Vagina (tissue), 2 donors: Measurements from ENCODE around the gene FFAR3. TPM values are rescaled to one million over a fixed set of nuclear protein-coding genes. Genes with fewer than 3 reads are reported as not detected.
"Not testable (repeated sequence)": the region's sequence is repeated elsewhere in the genome, so short reads cannot be mapped to it uniquely, and the experiment has no call there.

Experiments
- DNase-seq, 2 donors: peaks; one replicate each; pipeline ENCODE4 v3.0.0-alpha.2; 2017; ENCODE audit errors: extremely low spot score in 2 of 2
- H3K27ac ChIP-seq: fragments of 200-600 bp; sonication (generic); one replicate; pipeline ENCODE4 v1.5.1; 2019
- H3K27me3 ChIP-seq: fragments of 200-600 bp; sonication (generic); one replicate; pipeline ENCODE4 v1.5.1; 2019
- H3K36me3 ChIP-seq, 2 donors: fragments of 200-600 bp; sonication (generic); one replicate each; pipeline ENCODE4 v1.5.1; 2017 to 2019
- H3K4me1 ChIP-seq: fragments of 200-600 bp; sonication (generic); one replicate; pipeline ENCODE4 v1.5.1; 2019
- H3K4me3 ChIP-seq, 2 donors: fragments of 200-600 bp; sonication (generic); 1 replicate in 1 of 2; 2 replicates in 1 of 2; pipeline ENCODE4 v1.5.1; 2016 to 2019
- H3K9me3 ChIP-seq: fragments of 200-600 bp; sonication (generic); one replicate; pipeline ENCODE4 v1.5.1; 2019
- POLR2A ChIP-seq, 2 donors: fragments of 450-650 bp; IDR thresholded peaks; one replicate each; pipeline ENCODE4 v1.6.1; 2017; ENCODE audit warnings: antibody characterized with exemption in 2 of 2, mild to moderate bottlenecking in 2 of 2, moderate library complexity in 2 of 2
- POLR2AphosphoS5 ChIP-seq, 2 donors: sonication (generic); formaldehyde crosslinking; IDR thresholded peaks; one replicate each; pipeline ENCODE4 v1.9.0; 2017; ENCODE audit warnings: antibody characterized with exemption in 2 of 2, mild to moderate bottlenecking in 2 of 2, low read depth in 1 of 2; ENCODE audit not compliant: insufficient read depth in 1 of 2
- intact Hi-C: fragments of 100-400 bp; cut with DNase I; formaldehyde crosslinking; loops from one replicate; pipeline ENCODE4 v1.15.1; 2023
- total RNA-seq: library from RNA; depleted of rRNA; stranded (reverse); fragments of >200 nt; gene quantifications from one replicate; pipeline ENCODE4 v1.2.3, GENCODE V29; 2016
- TF ChIP-seq, protein P1 (sequence below), 3 experiments: fragments of 450-650 bp in 2 of 3; fragments of 200-600 bp in 1 of 3; sonication (generic) in 1 of 3; IDR thresholded peaks; one replicate each; pipeline ENCODE4 v1.5.1; 2017 to 2019; ENCODE audit warnings: antibody characterized with exemption in 3 of 3, mild to moderate bottlenecking in 2 of 3, moderate library complexity in 2 of 3

FFAR3 gene
- total RNA-seq, 1 donor from 2014 or later = not detected

DNA sequence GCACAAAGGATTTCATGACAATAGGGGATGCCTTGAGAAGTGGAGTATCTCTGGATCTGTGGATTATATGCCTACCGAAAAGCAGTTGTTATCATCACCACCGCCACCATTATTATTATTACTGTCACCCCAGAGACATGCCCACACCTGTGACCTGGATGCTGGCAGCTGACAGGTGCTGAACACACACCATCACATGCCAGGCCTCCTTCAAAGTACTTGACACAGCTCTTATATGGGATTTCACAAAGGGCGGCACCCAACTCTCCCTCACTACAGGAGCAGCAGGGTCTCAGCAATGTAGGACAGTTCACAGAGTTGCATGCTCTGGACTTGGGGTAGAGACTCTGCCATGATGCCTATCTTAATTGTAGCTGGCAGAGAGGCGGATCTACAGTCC is 7.0 kb downstream of the FFAR3 start:
- no peak overlapping the region for H3K4me3 ChIP-seq
- H3K27ac ChIP-seq = no peak overlapping the region
- no peaks in the 10 kb centered on the region for H3K9me3 ChIP-seq
- TF ChIP-seq POLR2AphosphoS5 (IDR thresholded peaks at IDR 0.05; ENCODE audit: insufficient read depth in 1 of 2, low read depth in 1 of 2) = no peak
- TF ChIP-seq POLR2A (IDR thresholded peaks at IDR 0.05) = no peak
- TF ChIP-seq, protein P1, sequence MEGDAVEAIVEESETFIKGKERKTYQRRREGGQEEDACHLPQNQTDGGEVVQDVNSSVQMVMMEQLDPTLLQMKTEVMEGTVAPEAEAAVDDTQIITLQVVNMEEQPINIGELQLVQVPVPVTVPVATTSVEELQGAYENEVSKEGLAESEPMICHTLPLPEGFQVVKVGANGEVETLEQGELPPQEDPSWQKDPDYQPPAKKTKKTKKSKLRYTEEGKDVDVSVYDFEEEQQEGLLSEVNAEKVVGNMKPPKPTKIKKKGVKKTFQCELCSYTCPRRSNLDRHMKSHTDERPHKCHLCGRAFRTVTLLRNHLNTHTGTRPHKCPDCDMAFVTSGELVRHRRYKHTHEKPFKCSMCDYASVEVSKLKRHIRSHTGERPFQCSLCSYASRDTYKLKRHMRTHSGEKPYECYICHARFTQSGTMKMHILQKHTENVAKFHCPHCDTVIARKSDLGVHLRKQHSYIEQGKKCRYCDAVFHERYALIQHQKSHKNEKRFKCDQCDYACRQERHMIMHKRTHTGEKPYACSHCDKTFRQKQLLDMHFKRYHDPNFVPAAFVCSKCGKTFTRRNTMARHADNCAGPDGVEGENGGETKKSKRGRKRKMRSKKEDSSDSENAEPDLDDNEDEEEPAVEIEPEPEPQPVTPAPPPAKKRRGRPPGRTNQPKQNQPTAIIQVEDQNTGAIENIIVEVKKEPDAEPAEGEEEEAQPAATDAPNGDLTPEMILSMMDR (IDR thresholded peaks at IDR 0.05) = no peak
- H3K27me3 ChIP-seq = no peaks in the 10 kb centered on the region
- DNase-seq = peak in 1 of 2 donors; percentile 22
- no peaks in the 10 kb centered on the region for H3K4me1 ChIP-seq
- intact Hi-C loops = loop anchor here (10.0 kb wide), 1 partner anchor 729 kb away; no protein-coding TSS in a partner anchor
- no peaks in the 10 kb centered on the region for H3K36me3 ChIP-seq

DNA sequence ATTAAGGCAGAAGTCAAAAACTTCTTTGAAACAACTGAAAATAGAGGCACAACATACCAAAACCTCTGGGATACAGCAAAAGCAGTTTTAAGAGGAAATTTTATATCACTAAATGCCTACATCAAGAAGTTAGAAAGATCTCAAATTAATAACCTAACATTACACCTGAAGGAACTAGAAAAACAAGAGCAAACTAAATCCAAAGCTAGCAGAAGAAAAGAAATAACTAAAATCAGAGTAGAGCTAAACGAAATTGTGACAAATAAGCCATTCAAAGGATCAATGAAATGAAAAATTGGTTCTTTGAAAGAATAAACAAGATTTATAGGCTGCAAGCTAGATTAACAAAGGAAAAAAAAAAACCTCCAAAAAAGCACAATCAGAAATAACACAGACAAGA is 10.1 kb downstream of the FFAR3 start:
- intact Hi-C loops = loop anchor here (10.0 kb wide), 1 partner anchor 726 kb away; no protein-coding TSS in a partner anchor
- TF ChIP-seq POLR2A (IDR thresholded peaks at IDR 0.05) = no peak
- TF ChIP-seq, protein P1 (IDR thresholded peaks at IDR 0.05) = no peak

DNA sequence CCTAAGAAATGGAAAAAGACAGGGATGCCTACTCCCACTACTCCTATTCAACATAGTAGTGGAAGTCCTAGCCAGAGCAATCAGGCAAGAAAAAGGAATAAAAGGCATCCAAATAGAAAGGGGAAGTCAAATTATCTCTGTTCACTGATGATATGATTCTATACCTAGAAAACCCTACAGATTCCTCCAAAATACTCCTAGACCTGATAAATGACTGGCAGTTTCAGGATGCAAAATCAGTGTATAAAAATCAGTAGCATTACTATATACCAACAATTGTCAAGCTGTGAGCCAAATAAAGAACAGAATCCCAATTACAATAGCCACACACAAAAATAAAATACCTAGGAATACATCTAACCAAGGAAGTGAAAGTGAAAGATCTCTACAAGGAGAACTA is 11.3 kb downstream of the FFAR3 start:
- Histone ChIP-seq H3K9me3 (no peaks in the 10 kb centered on the region), H3K4me3 (no peak overlapping the region), H3K27ac (no peak overlapping the region), H3K4me1 (no peaks in the 10 kb centered on the region), H3K27me3 (no peaks in the 10 kb centered on the region), H3K36me3 (no peaks in the 10 kb centered on the region)
- TF ChIP-seq, protein P1 (IDR thresholded peaks at IDR 0.05) = no peak
- TF ChIP-seq POLR2A (IDR thresholded peaks at IDR 0.05) (no peak), POLR2AphosphoS5 (IDR thresholded peaks at IDR 0.05; ENCODE audit: insufficient read depth in 1 of 2, low read depth in 1 of 2) (no peak)
- DNase-seq = no peak
- intact Hi-C loops = loop anchor here (10.0 kb wide), 1 partner anchor 725 kb away; no protein-coding TSS in a partner anchor

More for the DNA sequence above, 10.1 kb downstream of the FFAR3 start:
- no peak overlapping the region for H3K4me3 ChIP-seq
- no peaks in the 10 kb centered on the region for H3K36me3 ChIP-seq
- no peaks in the 10 kb centered on the region for H3K4me1 ChIP-seq
- no peak overlapping the region for H3K27ac ChIP-seq
- H3K9me3 ChIP-seq = no peaks in the 10 kb centered on the region
- no peak for DNase-seq
- H3K27me3 ChIP-seq = no peaks in the 10 kb centered on the region

DNA sequence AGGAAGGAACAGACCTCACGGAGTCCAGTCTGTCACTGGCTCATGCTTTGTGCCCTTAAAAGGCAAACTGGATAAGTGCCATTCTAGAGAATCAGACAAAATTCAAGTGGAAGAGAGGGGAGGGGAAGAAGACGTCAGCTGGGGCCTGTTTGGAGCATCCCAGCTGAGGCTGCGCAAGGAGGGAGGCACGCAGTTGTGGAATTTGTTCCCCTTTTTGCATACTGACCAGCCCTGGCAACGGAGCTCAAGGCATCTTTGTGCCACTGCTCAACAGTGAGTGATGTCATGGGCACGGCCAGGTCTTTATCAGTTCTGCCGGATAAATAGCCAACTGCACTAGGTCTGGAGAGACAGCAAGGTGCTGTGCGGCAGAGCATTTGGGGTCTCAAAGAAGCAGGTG is 12.5 kb downstream of the FFAR3 start, which contains the start of gene GPR42:
Gene GPR42 (plus strand): TSS at position 347 of the 400 bp plus-strand sequence. CDS start 292 bp downstream, outside the sequence.
- DNase-seq = no peak
- TF ChIP-seq, protein P1 (IDR thresholded peaks at IDR 0.05) = no peak
- TF ChIP-seq POLR2AphosphoS5 (IDR thresholded peaks at IDR 0.05; ENCODE audit: insufficient read depth in 1 of 2, low read depth in 1 of 2) (no peak), POLR2A (IDR thresholded peaks at IDR 0.05) (no peak)
- Histone ChIP-seq H3K27me3 (no peaks in the 10 kb centered on the region), H3K27ac (no peak within 1 kb of the TSS), H3K4me3 (no peak within 1 kb of the TSS), H3K9me3 (no peaks in the 10 kb centered on the region), H3K36me3 (no peaks in the 10 kb centered on the region), H3K4me1 (no peaks in the 10 kb centered on the region)
- intact Hi-C loops = no loop called here

DNA sequence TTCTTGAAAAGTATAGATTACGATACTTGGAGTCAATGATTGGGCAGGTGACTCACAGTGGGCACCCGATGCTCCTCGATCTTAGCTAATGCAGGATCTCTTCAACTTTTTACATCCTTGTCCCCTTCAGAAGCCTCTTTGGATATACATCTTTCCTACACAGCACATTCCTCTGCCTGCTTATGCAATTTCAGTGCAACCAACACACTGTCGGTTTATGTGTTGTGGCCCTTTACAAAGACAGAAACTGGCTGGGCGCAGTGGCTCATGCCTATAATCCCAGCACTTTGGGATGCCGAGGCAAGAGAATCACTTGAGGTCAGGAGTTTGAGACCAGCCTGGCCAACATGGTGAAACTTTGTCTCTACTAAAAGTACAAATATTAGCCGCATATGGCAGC is 15.2 kb downstream of the FFAR3 start:
- TF ChIP-seq POLR2A (IDR thresholded peaks at IDR 0.05) (no peak), POLR2AphosphoS5 (IDR thresholded peaks at IDR 0.05; ENCODE audit: insufficient read depth in 1 of 2, low read depth in 1 of 2) (no peak)
- TF ChIP-seq, protein P1 (IDR thresholded peaks at IDR 0.05) = no peak
- no peaks in the 10 kb centered on the region for H3K36me3 ChIP-seq
- H3K4me1 ChIP-seq = no peaks in the 10 kb centered on the region
- no peak for DNase-seq
- H3K27ac ChIP-seq = no peak overlapping the region
- H3K27me3 ChIP-seq = no peaks in the 10 kb centered on the region
- intact Hi-C loops = no loop called here
- no peak overlapping the region for H3K4me3 ChIP-seq
- H3K9me3 ChIP-seq = no peaks in the 10 kb centered on the region

DNA sequence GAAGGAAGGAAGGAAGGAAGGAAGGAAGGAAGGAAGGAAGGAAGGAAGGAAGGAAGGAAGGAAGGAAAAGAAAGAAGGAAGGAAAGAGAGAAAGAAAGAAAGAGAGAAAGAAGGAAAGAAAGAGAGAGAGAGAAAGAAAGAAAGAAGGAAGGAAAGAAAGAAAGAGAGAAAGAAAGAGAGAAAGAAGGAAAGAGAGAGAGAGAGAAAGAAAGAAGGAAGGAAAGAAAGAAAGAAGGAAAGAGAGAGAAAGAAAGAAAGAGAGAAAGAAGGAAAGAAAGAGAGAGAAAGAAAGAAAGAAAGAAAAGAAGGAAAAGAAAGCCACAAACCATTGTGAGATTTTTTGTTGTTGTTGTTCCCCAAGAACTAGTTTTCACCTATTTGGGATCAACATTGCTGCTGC is 15.8 kb downstream of the FFAR3 start:
- H3K27ac ChIP-seq, H3K4me3 ChIP-seq, H3K27me3 ChIP-seq, H3K36me3 ChIP-seq, H3K9me3 ChIP-seq, intact Hi-C loops, DNase-seq, H3K4me1 ChIP-seq: not testable (repeated sequence)
